Thyroid gland (tissue), 4 donors: ENCODE measurements around the gene DOCK2.

Experiments
- POLR2A ChIP-seq, 2 donors: fragments of 450-650 bp; IDR thresholded peaks; one replicate each; pipeline ENCODE4 v1.6.1; 2017; ENCODE audit warnings: antibody characterized with exemption in 2 of 2, mild to moderate bottlenecking in 2 of 2, moderate library complexity in 1 of 2
- TF ChIP-seq, protein P1 (sequence below), 6 experiments: fragments of 200-600 bp in 3 of 6; fragments of 450-650 bp in 3 of 6; sonication (generic) in 3 of 6; IDR thresholded peaks; one replicate each; pipeline ENCODE4 v1.5.1; 2016 to 2019; ENCODE audit warnings: antibody characterized with exemption in 6 of 6, mild to moderate bottlenecking in 2 of 6, inconsistent platforms in 1 of 6, moderate library complexity in 1 of 6

DNA sequence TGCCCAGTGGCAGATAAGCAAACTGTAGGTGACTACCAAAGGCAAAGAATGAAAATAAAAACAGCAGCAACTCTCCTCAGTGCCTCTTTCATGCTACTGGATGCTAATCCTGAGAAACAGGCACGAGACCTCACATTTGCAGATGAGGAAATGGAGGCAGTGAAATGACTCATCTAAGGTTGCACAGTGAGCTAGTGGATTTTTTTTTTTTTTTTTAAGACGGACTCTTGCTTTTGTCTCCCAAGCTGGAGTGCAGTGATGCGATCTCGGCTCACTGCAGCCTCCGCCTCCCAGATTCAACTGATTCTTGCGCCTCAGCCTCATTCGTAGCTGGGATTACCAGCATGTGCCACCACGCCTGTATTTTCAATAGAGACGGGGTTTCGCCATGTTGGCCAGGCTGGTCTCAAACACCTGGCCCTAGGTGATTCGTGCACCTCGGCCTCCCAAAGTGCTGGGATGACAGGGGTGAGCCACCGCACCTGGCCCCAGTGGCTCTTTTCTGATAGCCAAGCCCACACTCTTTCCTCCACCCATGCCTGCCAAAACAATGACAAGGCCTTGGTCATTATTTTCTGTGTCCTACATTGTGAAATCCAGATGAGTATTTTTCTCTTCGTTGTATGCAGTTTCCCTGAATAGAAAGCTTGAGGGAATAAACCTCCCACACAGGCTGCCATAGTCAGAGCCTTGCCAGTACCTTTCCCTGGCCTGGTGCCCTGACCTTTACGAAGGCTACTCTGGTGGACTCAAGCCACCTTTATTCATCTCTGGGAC lies 19.2 kb downstream of the DOCK2 start:
- TF ChIP-seq, protein P1, sequence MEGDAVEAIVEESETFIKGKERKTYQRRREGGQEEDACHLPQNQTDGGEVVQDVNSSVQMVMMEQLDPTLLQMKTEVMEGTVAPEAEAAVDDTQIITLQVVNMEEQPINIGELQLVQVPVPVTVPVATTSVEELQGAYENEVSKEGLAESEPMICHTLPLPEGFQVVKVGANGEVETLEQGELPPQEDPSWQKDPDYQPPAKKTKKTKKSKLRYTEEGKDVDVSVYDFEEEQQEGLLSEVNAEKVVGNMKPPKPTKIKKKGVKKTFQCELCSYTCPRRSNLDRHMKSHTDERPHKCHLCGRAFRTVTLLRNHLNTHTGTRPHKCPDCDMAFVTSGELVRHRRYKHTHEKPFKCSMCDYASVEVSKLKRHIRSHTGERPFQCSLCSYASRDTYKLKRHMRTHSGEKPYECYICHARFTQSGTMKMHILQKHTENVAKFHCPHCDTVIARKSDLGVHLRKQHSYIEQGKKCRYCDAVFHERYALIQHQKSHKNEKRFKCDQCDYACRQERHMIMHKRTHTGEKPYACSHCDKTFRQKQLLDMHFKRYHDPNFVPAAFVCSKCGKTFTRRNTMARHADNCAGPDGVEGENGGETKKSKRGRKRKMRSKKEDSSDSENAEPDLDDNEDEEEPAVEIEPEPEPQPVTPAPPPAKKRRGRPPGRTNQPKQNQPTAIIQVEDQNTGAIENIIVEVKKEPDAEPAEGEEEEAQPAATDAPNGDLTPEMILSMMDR (IDR thresholded peaks at IDR 0.05): no peak
- TF ChIP-seq POLR2A (IDR thresholded peaks at IDR 0.05): no peak
